HEK293T (cell line): ENCODE data around the gene SNX12.

Experiments used
- CTCF ChIA-PET: fragments of 350-600 bp; formaldehyde crosslinking; extraction: SDS; loops from one replicate; lab custom pipeline; 2021; ENCODE audit warnings: antibody characterized with exemption, inconsistent platforms; lab: Yijun Ruan, JAX
- POLR2A ChIA-PET: fragments of 350-600 bp; formaldehyde crosslinking; extraction: SDS; loops from one replicate; lab custom pipeline; 2020; ENCODE audit warnings: antibody characterized with exemption, inconsistent platforms; lab: Yijun Ruan, JAX
- DNase-seq: peaks from one replicate; pipeline ENCODE4 v3.0.0; 2012; ENCODE audit warnings: mixed read lengths; ENCODE audit errors: extremely low spot score
- ARNT ChIP-seq: fragments of 450-650 bp; IDR thresholded peaks from 2 replicates; pipeline ENCODE4 v1.6.1; 2017; ENCODE audit warnings: mild to moderate bottlenecking
- BHLHE40 ChIP-seq: fragments of 450-650 bp; IDR thresholded peaks from 2 replicates; pipeline ENCODE4 v1.6.1; 2016; ENCODE audit warnings: mild to moderate bottlenecking, moderate library complexity, borderline replicate concordance
- CTBP1 ChIP-seq: fragments of 450-650 bp; IDR thresholded peaks from 2 replicates; pipeline ENCODE4 v1.6.1; 2016; ENCODE audit warnings: borderline replicate concordance
- ELF4 ChIP-seq: fragments of 450-650 bp; IDR thresholded peaks from 2 replicates; pipeline ENCODE4 v1.6.1; 2017; ENCODE audit warnings: antibody characterized with exemption
- FOXA1 ChIP-seq: fragments of 450-650 bp; IDR thresholded peaks from 2 replicates; pipeline ENCODE4 v1.6.1; 2016; ENCODE audit warnings: mild to moderate bottlenecking
- FOXK2 ChIP-seq: fragments of 450-650 bp; IDR thresholded peaks from 2 replicates; pipeline ENCODE4 v1.6.1; 2016; ENCODE audit warnings: mild to moderate bottlenecking
- FOXM1 ChIP-seq: fragments of 450-650 bp; IDR thresholded peaks from 2 replicates; pipeline ENCODE4 v1.6.1; 2017; ENCODE audit warnings: mild to moderate bottlenecking, borderline replicate concordance
- HDGF ChIP-seq: fragments of 450-650 bp; IDR thresholded peaks from 2 replicates; pipeline ENCODE4 v1.6.1; 2017; ENCODE audit warnings: antibody characterized with exemption, borderline replicate concordance
- L3MBTL2 ChIP-seq: fragments of 450-650 bp; conservative IDR thresholded peaks from 2 replicates; pipeline ENCODE4 v1.6.1; 2016; ENCODE audit warnings: mild to moderate bottlenecking
- LEF1 ChIP-seq: fragments of 450-650 bp; IDR thresholded peaks from 2 replicates; pipeline ENCODE4 v1.6.1; 2017; ENCODE audit warnings: mild to moderate bottlenecking, borderline replicate concordance
- NFRKB ChIP-seq: fragments of 450-650 bp; IDR thresholded peaks from 2 replicates; pipeline ENCODE4 v1.6.1; 2016; ENCODE audit warnings: mild to moderate bottlenecking, moderate library complexity
- PKNOX1 ChIP-seq: fragments of 450-650 bp; IDR thresholded peaks from 2 replicates; pipeline ENCODE4 v1.6.1; 2016
- SP1 ChIP-seq: fragments of 450-650 bp; IDR thresholded peaks from 2 replicates; pipeline ENCODE4 v1.6.1; 2017
- SUZ12 ChIP-seq: fragments of 450-650 bp; IDR thresholded peaks from 2 replicates; pipeline ENCODE4 v1.6.1; 2016; ENCODE audit warnings: mild to moderate bottlenecking
- TARDBP ChIP-seq: fragments of 450-650 bp; IDR thresholded peaks from 2 replicates; pipeline ENCODE4 v1.6.1; 2016
- ZNF384 ChIP-seq: fragments of 450-650 bp; IDR thresholded peaks from 2 replicates; pipeline ENCODE4 v1.6.1; 2016

The SNX12 gene

GRCh38 chrX:71098951-71099506, 30.9 kb upstream of the SNX12 start:
- CTCF ChIA-PET = interaction anchor here (1.2 kb wide), 2 partner anchors 19 to 30 kb away, joined by 3 read pairs; partner anchors contain the start of gene MED12
- POLR2A ChIA-PET = interaction anchor here (4.0 kb wide), 1 partner anchor 19 kb away, joined by 24 read pairs; the partner anchor contains the start of gene MED12
- no peak for DNase-seq
- TF ChIP-seq PKNOX1 (no peak), SUZ12 (no peak), FOXM1 (no peak), L3MBTL2 (no peak), ARNT (no peak), LEF1 (no peak)

GRCh38 chrX:71098302-71098701, 30.2 kb upstream of the SNX12 start:
- peak; percentile 55 for DNase-seq
- ChIA-PET CTCF (no interaction called here), POLR2A (no interaction called here)
- TF ChIP-seq FOXA1 = no peak
- no peak for TF ChIP-seq HDGF
- no peak for TF ChIP-seq FOXM1
- no peak for TF ChIP-seq LEF1
- no peak for TF ChIP-seq L3MBTL2
- TF ChIP-seq CTBP1 = no peak

GRCh38 chrX:71096760-71097032, 28.6 kb upstream of the SNX12 start:
- TF ChIP-seq L3MBTL2 = no peak
- no peak for TF ChIP-seq SP1
- no peak for TF ChIP-seq CTBP1
- no peak for TF ChIP-seq BHLHE40
- DNase-seq = no peak
- ChIA-PET POLR2A (no interaction called here), CTCF (no interaction called here)

GRCh38 chrX:71095981-71096759, 28.0 kb upstream of the SNX12 start:
- ChIA-PET CTCF (no interaction called here), POLR2A (interaction anchor here (0.5 kb wide), 1 partner anchor 110 kb away, joined by 3 read pairs; no protein-coding TSS in a partner anchor)
- DNase-seq = no peak
- TF ChIP-seq L3MBTL2 (peak; percentile 39), SUZ12 (no peak), TARDBP (no peak), LEF1 (no peak)

GRCh38 chrX:71095555-71095980, 27.4 kb upstream of the SNX12 start, which contains the start of gene FOXO4:
Gene FOXO4, plus strand, starts transcription at chrX:71095851. Its CDS starts 678 bp downstream, at chrX:71096529.
- TF ChIP-seq CTBP1 (no peak), FOXM1 (no peak), L3MBTL2 (peak; percentile 97), BHLHE40 (no peak), SP1 (no peak), SUZ12 (0 out of 2 replicates have a peak, but pooled peaks have one; percentile 37)
- DNase-seq = peak; percentile 98
- ChIA-PET CTCF (no interaction called here), POLR2A (no interaction called here)

GRCh38 chrX:71095033-71095432, 26.9 kb upstream of the SNX12 start:
- POLR2A ChIA-PET = no interaction called here
- no peak for DNase-seq
- CTCF ChIA-PET = no interaction called here
- TF ChIP-seq ZNF384 = no peak
- TF ChIP-seq ARNT = no peak
- no peak for TF ChIP-seq ELF4
- no peak for TF ChIP-seq HDGF
- no peak for TF ChIP-seq FOXK2
- TF ChIP-seq LEF1 = no peak

- TF ChIP-seq FOXM1 (no peak), CTBP1 (no peak), PKNOX1 (no peak), ARNT (no peak), LEF1 (no peak), SUZ12 (no peak), ZNF384 (no peak), L3MBTL2 (no peak), FOXA1 (no peak), BHLHE40 (no peak), SP1 (no peak), FOXK2 (no peak), NFRKB (no peak), TARDBP (no peak), ELF4 (no peak)
- POLR2A ChIA-PET = no interaction called here
- DNase-seq = no peak
- CTCF ChIA-PET = no interaction called here
Observed at GRCh38 chrX:71091263-71091662, 23.1 kb upstream of the SNX12 start.

- DNase-seq = no peak
- ChIA-PET POLR2A (interaction anchor here (0.7 to 1.6 kb wide), 4 partner anchors 18 to 96 kb away, joined by 3 to 7 read pairs (median 4); partner anchors contain the start of gene MED12), CTCF (no interaction called here)
- TF ChIP-seq FOXA1 = no peak
- TF ChIP-seq HDGF = no peak
- TF ChIP-seq CTBP1 = no peak
- no peak for TF ChIP-seq ARNT
- TF ChIP-seq LEF1 = no peak
- TF ChIP-seq NFRKB = no peak
- no peak for TF ChIP-seq L3MBTL2
- TF ChIP-seq ELF4 = no peak
Observed at GRCh38 chrX:71085900-71086299, 17.8 kb upstream of the SNX12 start.
